ENCODE data around the gene PLD4.

The PLD4 gene

GRCh38 chr14:104885973-104886689 is 38.5 kb upstream of the PLD4 start:
- H3K4me1 ChIP-seq (ENCODE audit: control insufficient read depth, insufficient read depth, low read depth, low read length), result peaks cover 11% of the 10 kb centered on the region
- no peak overlapping the region for H3K4ac ChIP-seq (ENCODE audit: low read depth in 1 of 2, low read length in 2 of 2)
- no peak overlapping the region for H4K8ac ChIP-seq (ENCODE audit: low read length)
- no peak overlapping the region for H3K4me3 ChIP-seq (ENCODE audit: insufficient read depth in 1 of 2, low read depth in 1 of 2, low read length in 2 of 2)
- no peak overlapping the region for H2BK12ac ChIP-seq (ENCODE audit: low read length in 2 of 2)
- H3K9ac ChIP-seq (ENCODE audit: low read length), result no peak overlapping the region
- no peak overlapping the region for H3K27ac ChIP-seq (ENCODE audit: low read length, poor library complexity, severe bottlenecking)
- no peak overlapping the region for H3K14ac ChIP-seq (ENCODE audit: low read length in 2 of 2)
- H3K9me3 ChIP-seq (ENCODE audit: control insufficient read depth, low read length), result no peaks in the 10 kb centered on the region
- no peak overlapping the region for H2BK15ac ChIP-seq (ENCODE audit: low read depth, poor library complexity, severe bottlenecking)
- H4K91ac ChIP-seq (ENCODE audit: low read length), result no peak overlapping the region
- no peak overlapping the region for H2AFZ ChIP-seq (ENCODE audit: low read depth, low read length)
- peaks cover 29 to 83% of the 10 kb centered on the region in 2 experiments for H3K36me3 ChIP-seq (ENCODE audit: control insufficient read depth in 1 of 2, insufficient read depth in 2 of 2, low read depth in 1 of 2, low read length in 2 of 2)
- H2AK5ac ChIP-seq (ENCODE audit: low read length, severe bottlenecking), result no peak overlapping the region
- 93% methylated on average over 38 of the region's 40 CpGs for WGBS
- H3K18ac ChIP-seq (ENCODE audit: low read depth in 1 of 2, low read length in 2 of 2), result no peak overlapping the region
- H3K4me2 ChIP-seq (ENCODE audit: low read length, poor library complexity, severe bottlenecking), result no peak overlapping the region
- no peak overlapping the region for H3K23ac ChIP-seq (ENCODE audit: low read length in 2 of 2)
- H2BK5ac ChIP-seq (ENCODE audit: low read depth, low read length, poor library complexity, severe bottlenecking), result no peak overlapping the region
- peaks cover 10% of the 10 kb centered on the region for H3K79me1 ChIP-seq (replicated peaks; ENCODE audit: low read length, poor library complexity, severe bottlenecking)
- DNase-seq, result no peak
- H2BK120ac ChIP-seq (ENCODE audit: low read depth, low read length), result no peak overlapping the region
- H3K27me3 ChIP-seq (ENCODE audit: control insufficient read depth in 1 of 2, insufficient read depth in 1 of 2, low read length in 2 of 2), result no peaks in the 10 kb centered on the region

- Histone ChIP-seq H3K79me1 (replicated peaks; ENCODE audit: low read length, poor library complexity, severe bottlenecking) (peaks cover 10% of the 10 kb centered on the region), H3K27me3 (ENCODE audit: control insufficient read depth in 1 of 2, insufficient read depth in 1 of 2, low read length in 2 of 2) (no peaks in the 10 kb centered on the region), H4K8ac (ENCODE audit: low read length) (no peak overlapping the region), H3K4me2 (ENCODE audit: low read length, poor library complexity, severe bottlenecking) (no peak overlapping the region), H2BK12ac (ENCODE audit: low read length in 2 of 2) (no peak overlapping the region), H3K14ac (ENCODE audit: low read length in 2 of 2) (no peak overlapping the region), H2AFZ (ENCODE audit: low read depth, low read length) (no peak overlapping the region), H3K18ac (ENCODE audit: low read depth in 1 of 2, low read length in 2 of 2) (no peak overlapping the region), H3K4me3 (ENCODE audit: insufficient read depth in 1 of 2, low read depth in 1 of 2, low read length in 2 of 2) (no peak overlapping the region), H3K23ac (ENCODE audit: low read length in 2 of 2) (no peak overlapping the region), H3K4ac (ENCODE audit: low read depth in 1 of 2, low read length in 2 of 2) (no peak overlapping the region), H2BK120ac (ENCODE audit: low read depth, low read length) (no peak overlapping the region), H3K9ac (ENCODE audit: low read length) (no peak overlapping the region), H2BK15ac (ENCODE audit: low read depth, poor library complexity, severe bottlenecking) (no peak overlapping the region), H2BK5ac (ENCODE audit: low read depth, low read length, poor library complexity, severe bottlenecking) (no peak overlapping the region), H3K9me3 (ENCODE audit: control insufficient read depth, low read length) (no peaks in the 10 kb centered on the region), H3K36me3 (ENCODE audit: control insufficient read depth in 1 of 2, insufficient read depth in 2 of 2, low read depth in 1 of 2, low read length in 2 of 2) (peaks cover 29 to 79% of the 10 kb centered on the region in 2 experiments), H3K27ac (ENCODE audit: low read length, poor library complexity, severe bottlenecking) (no peak overlapping the region), H4K91ac (ENCODE audit: low read length) (no peak overlapping the region), H3K4me1 (ENCODE audit: control insufficient read depth, insufficient read depth, low read depth, low read length) (peaks cover 13% of the 10 kb centered on the region), H2AK5ac (ENCODE audit: low read length, severe bottlenecking) (no peak overlapping the region)
- 97% methylated on average over 59 of the region's 59 CpGs for WGBS
- no peak for DNase-seq
Measured at GRCh38 chr14:104886690-104887622, 37.7 kb upstream of the PLD4 start.

DNA sequence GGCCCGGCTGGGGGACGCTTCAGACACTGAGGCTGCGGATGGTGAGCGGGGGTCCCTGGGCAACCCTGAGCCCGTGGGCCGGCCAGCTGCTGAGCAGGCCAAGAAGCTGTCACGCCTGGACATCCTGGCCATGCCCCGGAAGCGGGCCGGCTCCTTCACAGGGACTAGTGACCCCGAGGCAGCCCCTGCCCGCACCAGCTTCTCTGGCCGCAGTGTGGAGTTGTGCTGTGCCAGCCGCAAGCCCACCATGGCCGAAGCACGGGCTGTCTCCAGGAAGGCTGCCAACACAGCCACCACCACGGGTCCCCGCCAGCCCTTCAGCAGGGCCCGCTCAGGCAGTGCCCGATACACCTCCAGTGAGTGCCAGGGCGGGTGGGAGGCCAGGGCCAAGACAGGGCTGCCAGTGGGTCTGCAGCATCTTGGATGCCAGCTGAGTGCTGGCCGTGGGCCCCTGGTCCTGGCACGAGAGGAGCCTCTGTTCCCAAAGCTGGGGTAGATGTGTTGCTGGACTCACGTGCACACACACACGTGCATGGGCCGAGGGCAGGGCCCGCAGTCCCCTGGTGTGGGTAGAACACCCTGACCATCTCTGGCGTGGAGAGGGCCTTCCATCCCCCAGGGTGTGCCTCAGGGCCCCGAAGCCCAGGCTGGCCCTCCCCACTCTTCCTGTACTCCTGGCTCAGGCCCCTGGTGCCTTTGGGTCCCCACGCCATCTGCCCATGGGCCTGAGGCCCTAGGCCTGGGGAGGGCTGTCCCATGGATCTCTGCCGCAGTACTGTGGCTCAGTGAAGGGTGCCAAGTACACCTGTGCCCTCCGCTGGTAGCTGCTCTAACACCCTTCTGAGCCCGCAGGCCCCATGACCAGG is 36.8 kb upstream of the PLD4 start:
- Histone ChIP-seq H3K27me3 (ENCODE audit: control insufficient read depth in 1 of 2, insufficient read depth in 1 of 2, low read length in 2 of 2) (no peaks in the 10 kb centered on the region), H4K91ac (ENCODE audit: low read length) (no peak overlapping the region), H4K8ac (ENCODE audit: low read length) (no peak overlapping the region), H3K4me1 (ENCODE audit: control insufficient read depth, insufficient read depth, low read depth, low read length) (peaks cover 14% of the 10 kb centered on the region), H3K4ac (ENCODE audit: low read depth in 1 of 2, low read length in 2 of 2) (no peak overlapping the region), H3K79me1 (replicated peaks; ENCODE audit: low read length, poor library complexity, severe bottlenecking) (peaks cover 10% of the 10 kb centered on the region), H2BK12ac (ENCODE audit: low read length in 2 of 2) (no peak overlapping the region), H3K36me3 (ENCODE audit: control insufficient read depth in 1 of 2, insufficient read depth in 2 of 2, low read depth in 1 of 2, low read length in 2 of 2) (peaks cover 29 to 77% of the 10 kb centered on the region in 2 experiments), H3K4me3 (ENCODE audit: insufficient read depth in 1 of 2, low read depth in 1 of 2, low read length in 2 of 2) (no peak overlapping the region), H2BK120ac (ENCODE audit: low read depth, low read length) (no peak overlapping the region), H3K18ac (ENCODE audit: low read depth in 1 of 2, low read length in 2 of 2) (no peak overlapping the region), H2AK5ac (ENCODE audit: low read length, severe bottlenecking) (no peak overlapping the region), H2BK5ac (ENCODE audit: low read depth, low read length, poor library complexity, severe bottlenecking) (no peak overlapping the region), H2AFZ (ENCODE audit: low read depth, low read length) (no peak overlapping the region), H3K9me3 (ENCODE audit: control insufficient read depth, low read length) (no peaks in the 10 kb centered on the region), H3K14ac (ENCODE audit: low read length in 2 of 2) (no peak overlapping the region), H3K23ac (ENCODE audit: low read length in 2 of 2) (no peak overlapping the region), H3K4me2 (ENCODE audit: low read length, poor library complexity, severe bottlenecking) (no peak overlapping the region), H2BK15ac (ENCODE audit: low read depth, poor library complexity, severe bottlenecking) (peak overlapping the region; percentile 12), H3K27ac (ENCODE audit: low read length, poor library complexity, severe bottlenecking) (no peak overlapping the region), H3K9ac (ENCODE audit: low read length) (no peak overlapping the region)
- 96% methylated on average over 33 of the region's 33 CpGs for WGBS
- no peak for DNase-seq
